ENCODE data around the gene PHKA2.
A peak's percentile ranks its signal among the peaks of the same experiment; 100 is the strongest.

Gene PHKA2

GRCh38 chrX:18890724-18891547, 93.0 kb downstream of the PHKA2 start:
- TF ChIP-seq, protein P1, sequence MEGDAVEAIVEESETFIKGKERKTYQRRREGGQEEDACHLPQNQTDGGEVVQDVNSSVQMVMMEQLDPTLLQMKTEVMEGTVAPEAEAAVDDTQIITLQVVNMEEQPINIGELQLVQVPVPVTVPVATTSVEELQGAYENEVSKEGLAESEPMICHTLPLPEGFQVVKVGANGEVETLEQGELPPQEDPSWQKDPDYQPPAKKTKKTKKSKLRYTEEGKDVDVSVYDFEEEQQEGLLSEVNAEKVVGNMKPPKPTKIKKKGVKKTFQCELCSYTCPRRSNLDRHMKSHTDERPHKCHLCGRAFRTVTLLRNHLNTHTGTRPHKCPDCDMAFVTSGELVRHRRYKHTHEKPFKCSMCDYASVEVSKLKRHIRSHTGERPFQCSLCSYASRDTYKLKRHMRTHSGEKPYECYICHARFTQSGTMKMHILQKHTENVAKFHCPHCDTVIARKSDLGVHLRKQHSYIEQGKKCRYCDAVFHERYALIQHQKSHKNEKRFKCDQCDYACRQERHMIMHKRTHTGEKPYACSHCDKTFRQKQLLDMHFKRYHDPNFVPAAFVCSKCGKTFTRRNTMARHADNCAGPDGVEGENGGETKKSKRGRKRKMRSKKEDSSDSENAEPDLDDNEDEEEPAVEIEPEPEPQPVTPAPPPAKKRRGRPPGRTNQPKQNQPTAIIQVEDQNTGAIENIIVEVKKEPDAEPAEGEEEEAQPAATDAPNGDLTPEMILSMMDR (IDR thresholded peaks at IDR 0.05; ENCODE audit: unreplicated experiment in 3 of 3), result no peak
- peaks cover 22% of the 10 kb centered on the region for H3K4me1 Mint-ChIP-seq

GRCh38 chrX:18890049-18890381, 93.9 kb downstream of the PHKA2 start:
- Mint-ChIP-seq H3K4me1 (peaks cover 29% of the 10 kb centered on the region), H3K4me3 (no peak overlapping the region), H3K27ac (no peak overlapping the region), H3K9me3 (peaks cover 8% of the 10 kb centered on the region), H3K36me3 (ENCODE audit: low read depth) (peaks cover 8% of the 10 kb centered on the region), H3K27me3 (ENCODE audit: low read depth) (peaks cover 4% of the 10 kb centered on the region)
- TF ChIP-seq, protein P1 (IDR thresholded peaks at IDR 0.05; ENCODE audit: unreplicated experiment in 3 of 3), result no peak

More at GRCh38 chrX:18890724-18891547, 93.0 kb downstream of the PHKA2 start:
- no peak overlapping the region for H3K4me3 Mint-ChIP-seq
- H3K27ac Mint-ChIP-seq, result no peak overlapping the region
- H3K9me3 Mint-ChIP-seq, result peaks cover 4% of the 10 kb centered on the region
- peaks cover 8% of the 10 kb centered on the region for H3K36me3 Mint-ChIP-seq (ENCODE audit: low read depth)
- H3K27me3 Mint-ChIP-seq (ENCODE audit: low read depth), result peaks cover 4% of the 10 kb centered on the region

DNA sequence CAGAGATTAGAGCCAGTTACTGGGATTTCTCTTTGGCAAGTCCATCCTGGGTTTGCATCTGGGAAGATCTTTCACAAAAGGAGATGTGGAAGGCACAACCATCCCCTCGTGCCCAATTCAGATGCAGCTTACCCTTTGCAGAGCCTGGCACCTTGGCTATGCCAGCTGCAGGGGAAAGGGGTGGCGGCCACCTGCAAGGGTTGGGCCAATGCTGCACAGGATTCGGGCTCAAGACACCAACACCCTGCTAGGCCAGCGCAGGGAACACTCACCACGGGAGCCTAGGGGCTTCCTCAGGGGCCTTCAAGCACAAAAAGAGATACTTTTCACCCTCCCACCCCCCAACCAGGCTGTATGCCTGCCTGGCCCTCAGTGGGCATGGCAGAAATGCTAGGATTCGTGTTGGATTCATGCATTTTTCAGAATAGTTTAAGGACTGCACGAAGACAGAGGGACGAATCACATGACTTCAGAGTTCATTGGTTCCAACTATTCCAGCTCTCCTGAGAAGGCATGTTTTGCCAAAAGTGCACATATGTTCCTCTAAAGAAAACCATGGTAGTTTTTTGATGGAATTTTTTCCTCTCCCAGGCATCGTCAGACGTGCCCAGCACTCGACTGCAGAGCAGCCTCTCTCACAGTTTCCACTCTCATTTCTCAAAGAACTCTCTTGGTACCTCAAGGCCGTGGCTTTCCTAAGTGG, 94.4 kb downstream of the PHKA2 start:
- peaks cover 29% of the 10 kb centered on the region for H3K4me1 Mint-ChIP-seq
- TF ChIP-seq, protein P1 (IDR thresholded peaks at IDR 0.05; ENCODE audit: unreplicated experiment in 3 of 3), result no peak
- no peak overlapping the region for H3K4me3 Mint-ChIP-seq
- H3K36me3 Mint-ChIP-seq (ENCODE audit: low read depth), result peaks cover 8% of the 10 kb centered on the region
- no peak overlapping the region for H3K27ac Mint-ChIP-seq
- H3K27me3 Mint-ChIP-seq (ENCODE audit: low read depth), result peaks cover 4% of the 10 kb centered on the region
- peaks cover 8% of the 10 kb centered on the region for H3K9me3 Mint-ChIP-seq

- Mint-ChIP-seq H3K4me1 (peaks cover 29% of the 10 kb centered on the region), H3K27ac (peak overlapping the region in 1 of 3 experiments; percentile 81), H3K4me3 (peak overlapping the region in 1 of 3 experiments; percentile 78), H3K9me3 (peaks cover 8% of the 10 kb centered on the region), H3K36me3 (ENCODE audit: low read depth) (peaks cover 7% of the 10 kb centered on the region), H3K27me3 (ENCODE audit: low read depth) (peaks cover 8% of the 10 kb centered on the region)
- TF ChIP-seq, protein P1 (IDR thresholded peaks at IDR 0.05; ENCODE audit: unreplicated experiment in 3 of 3), result no peak
Measured at GRCh38 chrX:18888281-18888680, 95.6 kb downstream of the PHKA2 start.

GRCh38 chrX:18887825-18888212, 96.1 kb downstream of the PHKA2 start:
- TF ChIP-seq, protein P1 (IDR thresholded peaks at IDR 0.05; ENCODE audit: unreplicated experiment in 3 of 3), result no peak
- Mint-ChIP-seq H3K4me3 (peak overlapping the region; percentile 21 to 78 (median 65)), H3K27me3 (ENCODE audit: low read depth) (peaks cover 8% of the 10 kb centered on the region), H3K27ac (peak overlapping the region; percentile 27 to 81 (median 77)), H3K36me3 (ENCODE audit: low read depth) (peaks cover 3% of the 10 kb centered on the region), H3K4me1 (peaks cover 29% of the 10 kb centered on the region), H3K9me3 (peaks cover 8% of the 10 kb centered on the region)

Data from nephron (organoid).